ENCODE data around the gene NFKB2.

NFKB2 gene

GRCh38 chr10:102408728-102409603 is 13.5 kb downstream of the NFKB2 start:
- peak; percentile 52 for DNase-seq (ENCODE audit: low read depth)

GRCh38 chr10:102409604-102410428 is 14.3 kb downstream of the NFKB2 start:
- no peak for DNase-seq (ENCODE audit: low read depth)

GRCh38 chr10:102410429-102411073 is 15.0 kb downstream of the NFKB2 start:
- no peak for DNase-seq (ENCODE audit: low read depth)

GRCh38 chr10:102411341-102412255 is 16.1 kb downstream of the NFKB2 start:
- no peak for DNase-seq (ENCODE audit: low read depth)

GRCh38 chr10:102412293-102412692 is 16.8 kb downstream of the NFKB2 start:
- no peak for DNase-seq (ENCODE audit: low read depth)

- no peak for DNase-seq (ENCODE audit: low read depth)
These were observed 17.7 kb downstream of the NFKB2 start for GRCh38 chr10:102413053-102413705.

GRCh38 chr10:102413806-102414561 is 18.5 kb downstream of the NFKB2 start:
- no peak for DNase-seq (ENCODE audit: low read depth)

GRCh38 chr10:102414749-102415148 is 19.2 kb downstream of the NFKB2 start:
- DNase-seq (ENCODE audit: low read depth): no peak

GRCh38 chr10:102416283-102416682 is 20.8 kb downstream of the NFKB2 start:
- DNase-seq (ENCODE audit: low read depth): no peak

- DNase-seq (ENCODE audit: low read depth): no peak
These were observed 21.2 kb downstream of the NFKB2 start for GRCh38 chr10:102416695-102417094.

GRCh38 chr10:102418622-102419268 is 23.2 kb downstream of the NFKB2 start, which contains the start of gene PSD:
PSD (minus strand) TSS chr10:102418785; CDS start chr10:102417038, 1,747 bp downstream.
- no peak for DNase-seq (ENCODE audit: low read depth)

GRCh38 chr10:102419269-102420180 is 24.0 kb downstream of the NFKB2 start:
- no peak for DNase-seq (ENCODE audit: low read depth)

GRCh38 chr10:102420181-102420713 is 24.7 kb downstream of the NFKB2 start:
- no peak for DNase-seq (ENCODE audit: low read depth)

- peak; percentile 92 for DNase-seq (ENCODE audit: low read depth)
These were observed 25.4 kb downstream of the NFKB2 start, which contains the start of gene FBXL15 for GRCh38 chr10:102420714-102421506. FBXL15 (plus strand) TSS chr10:102420836; CDS start chr10:102421130, 294 bp downstream.

GRCh38 chr10:102421507-102421756 is 25.9 kb downstream of the NFKB2 start:
- DNase-seq (ENCODE audit: low read depth): no peak

GRCh38 chr10:102421757-102422512 is 26.4 kb downstream of the NFKB2 start:
- no peak for DNase-seq (ENCODE audit: low read depth)
